ENCODE results near the gene LEAP2. TPM values are rescaled to one million over a fixed set of nuclear protein-coding genes. Genes with fewer than 3 reads are reported as not detected.

Gene LEAP2
- total and polyA plus RNA-seq, 7 donors = 0.51 to 2.7 (median 0.91) TPM

GRCh38 chr5:132836852-132837251 lies 36.6 kb upstream of the LEAP2 start:
- TF ChIP-seq CTCF (IDR thresholded peaks at IDR 0.05) = no peak
- Histone ChIP-seq H3K4me3 (no peak overlapping the region), H3K4me1 (no peaks in the 10 kb centered on the region), H3K27ac (no peak overlapping the region), H3K27me3 (ENCODE audit: insufficient read depth in 3 of 3, low read length in 2 of 3) (no peaks in the 10 kb centered on the region), H3K36me3 (ENCODE audit: insufficient read depth in 1 of 2, low read depth in 1 of 2) (no peaks in the 10 kb centered on the region), H3K9me3 (no peaks in the 10 kb centered on the region)
- ATAC-seq = no peak
- no peak for DNase-seq
- WGBS, 3 donors = 98 to 100% (median 100%) methylated on average over 1 of the region's 1 CpG
- intact Hi-C loops (cut with DNase I) = no loop called here

- DNase-seq = no peak
- no peaks in the 10 kb centered on the region for H3K36me3 ChIP-seq (ENCODE audit: insufficient read depth in 1 of 2, low read depth in 1 of 2)
These were observed 35.6 kb upstream of the LEAP2 start for GRCh38 chr5:132837868-132838267.

GRCh38 chr5:132838516-132839282 lies 34.8 kb upstream of the LEAP2 start:
- 57 to 79% (median 78%) methylated on average over 3 of the region's 3 CpGs for WGBS, 3 donors
- Histone ChIP-seq H3K36me3 (ENCODE audit: insufficient read depth in 1 of 2, low read depth in 1 of 2) (no peaks in the 10 kb centered on the region), H3K9me3 (no peaks in the 10 kb centered on the region), H3K27ac (no peak overlapping the region), H3K27me3 (ENCODE audit: insufficient read depth in 3 of 3, low read length in 2 of 3) (no peaks in the 10 kb centered on the region), H3K4me3 (no peak overlapping the region), H3K4me1 (no peaks in the 10 kb centered on the region)
- DNase-seq (no peak), ATAC-seq (no peak)
- TF ChIP-seq CTCF (IDR thresholded peaks at IDR 0.05) = no peak
- intact Hi-C loops (cut with DNase I) = no loop called here

More at GRCh38 chr5:132837868-132838267, 35.6 kb upstream of the LEAP2 start:
- Histone ChIP-seq H3K9me3 (no peaks in the 10 kb centered on the region), H3K4me1 (no peaks in the 10 kb centered on the region), H3K4me3 (no peak overlapping the region), H3K27me3 (ENCODE audit: insufficient read depth in 3 of 3, low read length in 2 of 3) (no peaks in the 10 kb centered on the region), H3K27ac (no peak overlapping the region)
- WGBS, 3 donors = 71 to 88% (median 84%) methylated on average over 2 of the region's 2 CpGs
- intact Hi-C loops (cut with DNase I) = no loop called here
- ATAC-seq = no peak
- TF ChIP-seq CTCF (IDR thresholded peaks at IDR 0.05) = no peak

GRCh38 chr5:132839426-132840301 lies 33.8 kb upstream of the LEAP2 start:
- no peaks in the 10 kb centered on the region for H3K36me3 ChIP-seq (ENCODE audit: insufficient read depth in 1 of 2, low read depth in 1 of 2)
- 78 to 82% (median 82%) methylated on average over 8 of the region's 8 CpGs for WGBS, 3 donors
- no peak for TF ChIP-seq CTCF (IDR thresholded peaks at IDR 0.05)
- H3K4me3 ChIP-seq = no peak overlapping the region
- intact Hi-C loops (cut with DNase I) = no loop called here
- H3K27ac ChIP-seq = peak overlapping the region; percentile 44
- DNase-seq = no peak
- H3K4me1 ChIP-seq = no peaks in the 10 kb centered on the region
- ATAC-seq = no peak
- no peaks in the 10 kb centered on the region for H3K27me3 ChIP-seq (ENCODE audit: insufficient read depth in 3 of 3, low read length in 2 of 3)
- H3K9me3 ChIP-seq = no peaks in the 10 kb centered on the region
